Measurements from ENCODE around the gene GLI3.

Gene GLI3

GRCh38 chr7:41999736-42000283 is 237.2 kb downstream of the GLI3 start:
- no peak for DNase-seq (ENCODE audit: low spot score)

- DNase-seq (ENCODE audit: low spot score) = no peak
Measured at GRCh38 chr7:41998041-41998440, 239.0 kb downstream of the GLI3 start.

GRCh38 chr7:41997151-41997550 is 239.9 kb downstream of the GLI3 start:
- no peak for DNase-seq (ENCODE audit: low spot score)

- no peak for DNase-seq (ENCODE audit: low spot score)
Measured at GRCh38 chr7:41996381-41997035, 240.5 kb downstream of the GLI3 start.

- no peak for DNase-seq (ENCODE audit: low spot score)
Measured at GRCh38 chr7:41995632-41996271, 241.3 kb downstream of the GLI3 start.

- no peak for DNase-seq (ENCODE audit: low spot score)
Measured at GRCh38 chr7:41994746-41995110, 242.3 kb downstream of the GLI3 start.

- DNase-seq (ENCODE audit: low spot score) = no peak
Measured at GRCh38 chr7:41994036-41994745, 242.8 kb downstream of the GLI3 start.

- no peak for DNase-seq (ENCODE audit: low spot score)
Measured at GRCh38 chr7:41992881-41993867, 243.8 kb downstream of the GLI3 start.

- no peak for DNase-seq (ENCODE audit: low spot score)
Measured at GRCh38 chr7:41984888-41985287, 252.1 kb downstream of the GLI3 start.

GRCh38 chr7:41981046-41982040 is 255.7 kb downstream of the GLI3 start:
- no peak for DNase-seq (ENCODE audit: low spot score)

- DNase-seq (ENCODE audit: low spot score) = no peak
Measured at GRCh38 chr7:41979834-41980307, 257.1 kb downstream of the GLI3 start.

GRCh38 chr7:41978858-41979257 is 258.2 kb downstream of the GLI3 start:
- no peak for DNase-seq (ENCODE audit: low spot score)

- no peak for DNase-seq (ENCODE audit: low spot score)
Measured at GRCh38 chr7:41977661-41978060, 259.3 kb downstream of the GLI3 start.

- peak; percentile 80 for DNase-seq (ENCODE audit: low spot score)
Measured at GRCh38 chr7:41977151-41977651, 259.8 kb downstream of the GLI3 start.

GRCh38 chr7:41976411-41976810 is 260.6 kb downstream of the GLI3 start:
- DNase-seq (ENCODE audit: low spot score) = no peak

- no peak for DNase-seq (ENCODE audit: low spot score)
Measured at GRCh38 chr7:41975849-41976248, 261.2 kb downstream of the GLI3 start.

GRCh38 chr7:41974870-41975557 is 262.0 kb downstream of the GLI3 start:
- no peak for DNase-seq (ENCODE audit: low spot score)

- no peak for DNase-seq (ENCODE audit: low spot score)
Measured at GRCh38 chr7:41973202-41973730, 263.7 kb downstream of the GLI3 start.

GRCh38 chr7:41972776-41973175 is 264.2 kb downstream of the GLI3 start:
- DNase-seq (ENCODE audit: low spot score) = no peak

Measured in pons (tissue), 1 donor.